ENCODE data around the gene EDAR. TPM values are rescaled to one million over a fixed set of nuclear protein-coding genes. Genes with fewer than 3 reads are reported as not detected.

EDAR gene
- polyA plus RNA-seq, 1 experiment, result not detected

DNA sequence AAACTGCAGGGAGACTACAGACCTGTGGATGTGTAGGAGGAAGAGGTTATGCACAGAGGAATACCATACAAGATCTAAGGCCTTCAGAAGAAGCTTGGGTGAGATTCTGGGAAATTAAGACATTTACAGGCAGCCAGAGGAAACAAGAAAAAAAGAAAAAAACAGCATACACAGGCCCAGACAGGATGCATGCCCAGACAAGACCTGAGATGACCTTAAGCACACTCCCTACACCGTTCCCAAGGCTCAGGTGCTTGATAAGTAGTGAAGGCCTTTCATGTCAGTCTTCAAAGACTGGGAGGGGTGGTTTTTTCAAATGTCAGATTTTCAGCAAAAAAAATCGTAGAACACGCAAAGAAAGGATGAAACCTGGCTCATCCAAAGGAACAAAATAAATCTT is 119.5 kb downstream of the EDAR start:
- H3K27me3 ChIP-seq (ENCODE audit: control insufficient read depth, insufficient read depth, low read length), result no peaks in the 10 kb centered on the region
- no peak overlapping the region for H3K4me3 ChIP-seq (ENCODE audit: low read depth, low read length)
- H3K9me3 ChIP-seq (ENCODE audit: control insufficient read depth, insufficient read depth, low read length), result peaks cover 5% of the 10 kb centered on the region
- ChIA-PET POLR2A (no interaction called here), CTCF (no interaction called here)
- no peak overlapping the region for H3K27ac ChIP-seq (ENCODE audit: low read depth, low read length)
- DNase-seq (ENCODE audit: low read depth, low spot score), result no peak
- no peak for TF ChIP-seq CTCF (IDR thresholded peaks at IDR 0.05; ENCODE audit: low read depth, low read length)

GRCh38 chr2:108868911-108869310 is 120.1 kb downstream of the EDAR start:
- DNase-seq (ENCODE audit: low read depth, low spot score), result no peak
- CTCF ChIA-PET, result no interaction called here
- POLR2A ChIA-PET, result no interaction called here
- Histone ChIP-seq H3K9me3 (ENCODE audit: control insufficient read depth, insufficient read depth, low read length) (peaks cover 5% of the 10 kb centered on the region), H3K4me3 (ENCODE audit: low read depth, low read length) (no peak overlapping the region), H3K27me3 (ENCODE audit: control insufficient read depth, insufficient read depth, low read length) (no peaks in the 10 kb centered on the region), H3K27ac (ENCODE audit: low read depth, low read length) (no peak overlapping the region)
- no peak for TF ChIP-seq CTCF (IDR thresholded peaks at IDR 0.05; ENCODE audit: low read depth, low read length)

GRCh38 chr2:108866041-108866440 is 123.0 kb downstream of the EDAR start:
- H3K9me3 ChIP-seq (ENCODE audit: control insufficient read depth, insufficient read depth, low read length), result peaks cover 5% of the 10 kb centered on the region; the same call in 1 of the 2 replicates
- H3K27me3 ChIP-seq (ENCODE audit: control insufficient read depth, insufficient read depth, low read length), result no peaks in the 10 kb centered on the region
- no peak for TF ChIP-seq CTCF (IDR thresholded peaks at IDR 0.05; ENCODE audit: low read depth, low read length)
- CTCF ChIA-PET, result no interaction called here
- POLR2A ChIA-PET, result no interaction called here
- no peak for DNase-seq (ENCODE audit: low read depth, low spot score)
- H3K4me3 ChIP-seq (ENCODE audit: low read depth, low read length), result no peak overlapping the region
- no peak overlapping the region for H3K27ac ChIP-seq (ENCODE audit: low read depth, low read length)

DNA sequence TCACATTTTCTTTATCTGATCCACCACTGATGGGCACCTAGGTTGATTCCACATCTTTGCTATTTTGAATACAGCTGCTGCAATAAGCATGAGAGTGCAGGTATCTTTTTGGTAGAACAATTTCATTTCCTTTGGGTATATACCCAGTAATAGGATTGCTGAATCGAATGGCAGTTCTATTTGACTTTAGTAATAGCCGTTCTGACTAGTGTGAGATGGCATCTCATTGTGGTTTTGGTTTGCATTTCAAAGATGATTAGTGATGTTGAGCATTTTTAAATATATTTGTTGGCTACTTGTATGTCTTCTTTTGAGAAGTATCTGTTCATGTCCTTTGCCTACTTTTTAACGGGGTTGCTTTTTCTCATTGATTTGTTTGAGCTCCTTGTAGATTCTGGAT is 130.1 kb downstream of the EDAR start:
- CTCF ChIA-PET, result no interaction called here
- Histone ChIP-seq H3K9me3 (ENCODE audit: control insufficient read depth, insufficient read depth, low read length) (no peaks in the 10 kb centered on the region), H3K27me3 (ENCODE audit: control insufficient read depth, insufficient read depth, low read length) (no peaks in the 10 kb centered on the region), H3K4me3 (ENCODE audit: low read depth, low read length) (no peak overlapping the region), H3K27ac (ENCODE audit: low read depth, low read length) (no peak overlapping the region)
- no peak for DNase-seq (ENCODE audit: low read depth, low spot score)
- POLR2A ChIA-PET, result no interaction called here
- no peak for TF ChIP-seq CTCF (IDR thresholded peaks at IDR 0.05; ENCODE audit: low read depth, low read length)

- DNase-seq (ENCODE audit: low read depth, low spot score), result no peak
- Histone ChIP-seq H3K9me3 (ENCODE audit: control insufficient read depth, insufficient read depth, low read length) (no peaks in the 10 kb centered on the region), H3K27ac (ENCODE audit: low read depth, low read length) (no peak overlapping the region), H3K4me3 (ENCODE audit: low read depth, low read length) (no peak overlapping the region), H3K27me3 (ENCODE audit: control insufficient read depth, insufficient read depth, low read length) (no peaks in the 10 kb centered on the region)
- ChIA-PET POLR2A (no interaction called here), CTCF (no interaction called here)
- TF ChIP-seq CTCF (IDR thresholded peaks at IDR 0.05; ENCODE audit: low read depth, low read length), result peak; percentile 14; the same call in 1 of the 2 replicates
These were observed 133.8 kb downstream of the EDAR start for GRCh38 chr2:108855194-108855593.
